ENCODE data around the gene LPO. TPM values are rescaled to one million over a fixed set of nuclear protein-coding genes. Genes with fewer than 3 reads are reported as not detected.
A peak's percentile ranks its signal among the peaks of the same experiment; 100 is the strongest.

LPO gene
- total and polyA plus RNA-seq, 9 of the 15 experiments (the other 6 are each of a cell fraction or from before 2014, with no cell fraction given): 0.07 to 0.11 TPM; not detected in 7

DNA sequence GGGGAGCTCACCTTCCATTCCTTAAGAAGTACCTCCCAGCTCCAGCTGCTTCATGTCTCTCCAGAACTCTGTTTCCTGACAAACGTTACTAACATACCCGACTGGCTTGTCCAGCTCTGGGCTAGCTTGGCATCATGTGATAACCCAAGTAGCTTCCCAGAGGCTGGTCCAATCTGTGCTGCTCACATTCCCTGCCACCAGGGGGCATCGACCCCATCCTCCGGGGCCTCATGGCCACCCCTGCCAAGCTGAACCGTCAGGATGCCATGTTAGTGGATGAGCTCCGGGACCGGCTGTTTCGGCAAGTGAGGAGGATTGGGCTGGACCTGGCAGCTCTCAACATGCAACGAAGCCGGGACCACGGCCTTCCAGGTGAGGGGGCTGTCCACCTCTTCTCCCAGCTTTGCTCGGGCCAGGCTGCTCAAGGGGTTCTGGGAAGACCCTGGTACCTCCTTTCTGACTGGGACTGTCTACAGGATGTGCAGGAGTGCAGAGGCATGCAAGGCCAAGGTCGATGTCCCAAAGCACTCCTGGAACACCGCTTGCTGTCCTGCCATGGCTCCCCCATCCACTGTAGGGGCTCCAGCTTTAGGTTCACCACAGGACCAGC is 38.3 kb upstream of the LPO start (continued):
- TF ChIP-seq ZNF146 (CRISPR knock-in tag; IDR thresholded peaks at IDR 0.05; ENCODE audit: unreplicated experiment) (no peak), ZNF696 (CRISPR knock-in tag; conservative IDR thresholded peaks at IDR 0.05) (no peak), ZNF444 (CRISPR knock-in tag; IDR thresholded peaks at IDR 0.05) (no peak), L3MBTL2 (IDR thresholded peaks at IDR 0.05) (no peak), DPF2 (IDR thresholded peaks at IDR 0.05) (no peak), TAF9B (IDR thresholded peaks at IDR 0.05; ENCODE audit: partially characterized antibody) (no peak), ZNF124 (CRISPR knock-in tag; IDR thresholded peaks at IDR 0.05) (no peak), SMARCB1 (IDR thresholded peaks at IDR 0.05; ENCODE audit: insufficient read length, low read depth) (no peak)
- TF ChIP-seq, protein P1, sequence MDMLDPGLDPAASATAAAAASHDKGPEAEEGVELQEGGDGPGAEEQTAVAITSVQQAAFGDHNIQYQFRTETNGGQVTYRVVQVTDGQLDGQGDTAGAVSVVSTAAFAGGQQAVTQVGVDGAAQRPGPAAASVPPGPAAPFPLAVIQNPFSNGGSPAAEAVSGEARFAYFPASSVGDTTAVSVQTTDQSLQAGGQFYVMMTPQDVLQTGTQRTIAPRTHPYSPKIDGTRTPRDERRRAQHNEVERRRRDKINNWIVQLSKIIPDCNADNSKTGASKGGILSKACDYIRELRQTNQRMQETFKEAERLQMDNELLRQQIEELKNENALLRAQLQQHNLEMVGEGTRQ (CRISPR knock-in tag; IDR thresholded peaks at IDR 0.05): 0 out of 2 replicates have a peak, but pooled peaks have one; percentile 23
- TF ChIP-seq, protein P2, sequence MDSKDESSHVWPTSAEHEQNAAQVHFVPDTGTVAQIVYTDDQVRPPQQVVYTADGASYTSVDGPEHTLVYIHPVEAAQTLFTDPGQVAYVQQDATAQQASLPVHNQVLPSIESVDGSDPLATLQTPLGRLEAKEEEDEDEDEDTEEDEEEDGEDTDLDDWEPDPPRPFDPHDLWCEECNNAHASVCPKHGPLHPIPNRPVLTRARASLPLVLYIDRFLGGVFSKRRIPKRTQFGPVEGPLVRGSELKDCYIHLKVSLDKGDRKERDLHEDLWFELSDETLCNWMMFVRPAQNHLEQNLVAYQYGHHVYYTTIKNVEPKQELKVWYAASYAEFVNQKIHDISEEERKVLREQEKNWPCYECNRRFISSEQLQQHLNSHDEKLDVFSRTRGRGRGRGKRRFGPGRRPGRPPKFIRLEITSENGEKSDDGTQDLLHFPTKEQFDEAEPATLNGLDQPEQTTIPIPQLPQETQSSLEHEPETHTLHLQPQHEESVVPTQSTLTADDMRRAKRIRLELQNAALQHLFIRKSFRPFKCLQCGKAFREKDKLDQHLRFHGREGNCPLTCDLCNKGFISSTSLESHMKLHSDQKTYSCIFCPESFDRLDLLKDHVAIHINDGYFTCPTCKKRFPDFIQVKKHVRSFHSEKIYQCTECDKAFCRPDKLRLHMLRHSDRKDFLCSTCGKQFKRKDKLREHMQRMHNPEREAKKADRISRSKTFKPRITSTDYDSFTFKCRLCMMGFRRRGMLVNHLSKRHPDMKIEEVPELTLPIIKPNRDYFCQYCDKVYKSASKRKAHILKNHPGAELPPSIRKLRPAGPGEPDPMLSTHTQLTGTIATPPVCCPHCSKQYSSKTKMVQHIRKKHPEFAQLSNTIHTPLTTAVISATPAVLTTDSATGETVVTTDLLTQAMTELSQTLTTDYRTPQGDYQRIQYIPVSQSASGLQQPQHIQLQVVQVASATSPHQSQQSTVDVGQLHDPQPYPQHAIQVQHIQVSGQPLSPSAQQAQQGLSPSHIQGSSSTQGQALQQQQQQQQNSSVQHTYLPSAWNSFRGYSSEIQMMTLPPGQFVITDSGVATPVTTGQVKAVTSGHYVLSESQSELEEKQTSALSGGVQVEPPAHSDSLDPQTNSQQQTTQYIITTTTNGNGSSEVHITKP (IDR thresholded peaks at IDR 0.05; ENCODE audit: partially characterized antibody): no peak
- TF ChIP-seq, protein P3, sequence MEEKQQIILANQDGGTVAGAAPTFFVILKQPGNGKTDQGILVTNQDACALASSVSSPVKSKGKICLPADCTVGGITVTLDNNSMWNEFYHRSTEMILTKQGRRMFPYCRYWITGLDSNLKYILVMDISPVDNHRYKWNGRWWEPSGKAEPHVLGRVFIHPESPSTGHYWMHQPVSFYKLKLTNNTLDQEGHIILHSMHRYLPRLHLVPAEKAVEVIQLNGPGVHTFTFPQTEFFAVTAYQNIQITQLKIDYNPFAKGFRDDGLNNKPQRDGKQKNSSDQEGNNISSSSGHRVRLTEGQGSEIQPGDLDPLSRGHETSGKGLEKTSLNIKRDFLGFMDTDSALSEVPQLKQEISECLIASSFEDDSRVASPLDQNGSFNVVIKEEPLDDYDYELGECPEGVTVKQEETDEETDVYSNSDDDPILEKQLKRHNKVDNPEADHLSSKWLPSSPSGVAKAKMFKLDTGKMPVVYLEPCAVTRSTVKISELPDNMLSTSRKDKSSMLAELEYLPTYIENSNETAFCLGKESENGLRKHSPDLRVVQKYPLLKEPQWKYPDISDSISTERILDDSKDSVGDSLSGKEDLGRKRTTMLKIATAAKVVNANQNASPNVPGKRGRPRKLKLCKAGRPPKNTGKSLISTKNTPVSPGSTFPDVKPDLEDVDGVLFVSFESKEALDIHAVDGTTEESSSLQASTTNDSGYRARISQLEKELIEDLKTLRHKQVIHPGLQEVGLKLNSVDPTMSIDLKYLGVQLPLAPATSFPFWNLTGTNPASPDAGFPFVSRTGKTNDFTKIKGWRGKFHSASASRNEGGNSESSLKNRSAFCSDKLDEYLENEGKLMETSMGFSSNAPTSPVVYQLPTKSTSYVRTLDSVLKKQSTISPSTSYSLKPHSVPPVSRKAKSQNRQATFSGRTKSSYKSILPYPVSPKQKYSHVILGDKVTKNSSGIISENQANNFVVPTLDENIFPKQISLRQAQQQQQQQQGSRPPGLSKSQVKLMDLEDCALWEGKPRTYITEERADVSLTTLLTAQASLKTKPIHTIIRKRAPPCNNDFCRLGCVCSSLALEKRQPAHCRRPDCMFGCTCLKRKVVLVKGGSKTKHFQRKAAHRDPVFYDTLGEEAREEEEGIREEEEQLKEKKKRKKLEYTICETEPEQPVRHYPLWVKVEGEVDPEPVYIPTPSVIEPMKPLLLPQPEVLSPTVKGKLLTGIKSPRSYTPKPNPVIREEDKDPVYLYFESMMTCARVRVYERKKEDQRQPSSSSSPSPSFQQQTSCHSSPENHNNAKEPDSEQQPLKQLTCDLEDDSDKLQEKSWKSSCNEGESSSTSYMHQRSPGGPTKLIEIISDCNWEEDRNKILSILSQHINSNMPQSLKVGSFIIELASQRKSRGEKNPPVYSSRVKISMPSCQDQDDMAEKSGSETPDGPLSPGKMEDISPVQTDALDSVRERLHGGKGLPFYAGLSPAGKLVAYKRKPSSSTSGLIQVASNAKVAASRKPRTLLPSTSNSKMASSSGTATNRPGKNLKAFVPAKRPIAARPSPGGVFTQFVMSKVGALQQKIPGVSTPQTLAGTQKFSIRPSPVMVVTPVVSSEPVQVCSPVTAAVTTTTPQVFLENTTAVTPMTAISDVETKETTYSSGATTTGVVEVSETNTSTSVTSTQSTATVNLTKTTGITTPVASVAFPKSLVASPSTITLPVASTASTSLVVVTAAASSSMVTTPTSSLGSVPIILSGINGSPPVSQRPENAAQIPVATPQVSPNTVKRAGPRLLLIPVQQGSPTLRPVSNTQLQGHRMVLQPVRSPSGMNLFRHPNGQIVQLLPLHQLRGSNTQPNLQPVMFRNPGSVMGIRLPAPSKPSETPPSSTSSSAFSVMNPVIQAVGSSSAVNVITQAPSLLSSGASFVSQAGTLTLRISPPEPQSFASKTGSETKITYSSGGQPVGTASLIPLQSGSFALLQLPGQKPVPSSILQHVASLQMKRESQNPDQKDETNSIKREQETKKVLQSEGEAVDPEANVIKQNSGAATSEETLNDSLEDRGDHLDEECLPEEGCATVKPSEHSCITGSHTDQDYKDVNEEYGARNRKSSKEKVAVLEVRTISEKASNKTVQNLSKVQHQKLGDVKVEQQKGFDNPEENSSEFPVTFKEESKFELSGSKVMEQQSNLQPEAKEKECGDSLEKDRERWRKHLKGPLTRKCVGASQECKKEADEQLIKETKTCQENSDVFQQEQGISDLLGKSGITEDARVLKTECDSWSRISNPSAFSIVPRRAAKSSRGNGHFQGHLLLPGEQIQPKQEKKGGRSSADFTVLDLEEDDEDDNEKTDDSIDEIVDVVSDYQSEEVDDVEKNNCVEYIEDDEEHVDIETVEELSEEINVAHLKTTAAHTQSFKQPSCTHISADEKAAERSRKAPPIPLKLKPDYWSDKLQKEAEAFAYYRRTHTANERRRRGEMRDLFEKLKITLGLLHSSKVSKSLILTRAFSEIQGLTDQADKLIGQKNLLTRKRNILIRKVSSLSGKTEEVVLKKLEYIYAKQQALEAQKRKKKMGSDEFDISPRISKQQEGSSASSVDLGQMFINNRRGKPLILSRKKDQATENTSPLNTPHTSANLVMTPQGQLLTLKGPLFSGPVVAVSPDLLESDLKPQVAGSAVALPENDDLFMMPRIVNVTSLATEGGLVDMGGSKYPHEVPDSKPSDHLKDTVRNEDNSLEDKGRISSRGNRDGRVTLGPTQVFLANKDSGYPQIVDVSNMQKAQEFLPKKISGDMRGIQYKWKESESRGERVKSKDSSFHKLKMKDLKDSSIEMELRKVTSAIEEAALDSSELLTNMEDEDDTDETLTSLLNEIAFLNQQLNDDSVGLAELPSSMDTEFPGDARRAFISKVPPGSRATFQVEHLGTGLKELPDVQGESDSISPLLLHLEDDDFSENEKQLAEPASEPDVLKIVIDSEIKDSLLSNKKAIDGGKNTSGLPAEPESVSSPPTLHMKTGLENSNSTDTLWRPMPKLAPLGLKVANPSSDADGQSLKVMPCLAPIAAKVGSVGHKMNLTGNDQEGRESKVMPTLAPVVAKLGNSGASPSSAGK (IDR thresholded peaks at IDR 0.05): no peak

Measured in K562 (cell line).